ENCODE data around the gene LHFPL4. TPM values are rescaled to one million over a fixed set of nuclear protein-coding genes. Genes with fewer than 3 reads are reported as not detected.

Gene LHFPL4
- total RNA-seq, 2 donors from 2014 or later = 1.1 to 6.7 TPM

- no peak for DNase-seq
- H3K4me1 ChIP-seq (ENCODE audit: control insufficient read depth, insufficient read depth, low read length) = no peaks in the 10 kb centered on the region
- 79 to 88% methylated on average over 2 to 3 of the region's 3 CpGs for WGBS, 2 experiments (ENCODE audit: insufficient coverage in 1 of 2, insufficient read length in 1 of 2)
These were observed 19.2 kb downstream of the LHFPL4 start for GRCh38 chr3:9534429-9534828.

GRCh38 chr3:9525078-9525477, 28.5 kb downstream of the LHFPL4 start:
- Histone ChIP-seq H3K4me1 (ENCODE audit: control insufficient read depth, insufficient read depth, low read length) (no peaks in the 10 kb centered on the region), H3K9ac (ENCODE audit: extremely low read depth, low read length, poor library complexity, severe bottlenecking) (no peak overlapping the region), H3K27me3 (ENCODE audit: control insufficient read depth, insufficient read depth, low read length, poor library complexity, severe bottlenecking) (no peaks in the 10 kb centered on the region), H3K27ac (ENCODE audit: low read depth, low read length) (no peak overlapping the region), H3K36me3 (ENCODE audit: control insufficient read depth, insufficient read depth, low read length) (no peaks in the 10 kb centered on the region), H3K4me3 (ENCODE audit: low read length) (no peak overlapping the region), H3K9me3 (ENCODE audit: control insufficient read depth, low read length) (no peaks in the 10 kb centered on the region)
- TF ChIP-seq, protein P1, sequence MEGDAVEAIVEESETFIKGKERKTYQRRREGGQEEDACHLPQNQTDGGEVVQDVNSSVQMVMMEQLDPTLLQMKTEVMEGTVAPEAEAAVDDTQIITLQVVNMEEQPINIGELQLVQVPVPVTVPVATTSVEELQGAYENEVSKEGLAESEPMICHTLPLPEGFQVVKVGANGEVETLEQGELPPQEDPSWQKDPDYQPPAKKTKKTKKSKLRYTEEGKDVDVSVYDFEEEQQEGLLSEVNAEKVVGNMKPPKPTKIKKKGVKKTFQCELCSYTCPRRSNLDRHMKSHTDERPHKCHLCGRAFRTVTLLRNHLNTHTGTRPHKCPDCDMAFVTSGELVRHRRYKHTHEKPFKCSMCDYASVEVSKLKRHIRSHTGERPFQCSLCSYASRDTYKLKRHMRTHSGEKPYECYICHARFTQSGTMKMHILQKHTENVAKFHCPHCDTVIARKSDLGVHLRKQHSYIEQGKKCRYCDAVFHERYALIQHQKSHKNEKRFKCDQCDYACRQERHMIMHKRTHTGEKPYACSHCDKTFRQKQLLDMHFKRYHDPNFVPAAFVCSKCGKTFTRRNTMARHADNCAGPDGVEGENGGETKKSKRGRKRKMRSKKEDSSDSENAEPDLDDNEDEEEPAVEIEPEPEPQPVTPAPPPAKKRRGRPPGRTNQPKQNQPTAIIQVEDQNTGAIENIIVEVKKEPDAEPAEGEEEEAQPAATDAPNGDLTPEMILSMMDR (conservative IDR thresholded peaks at IDR 0.05) = no peak
- Mint-ChIP-seq H3K4me3 (no peak overlapping the region), H3K36me3 (ENCODE audit: low read depth) (no peaks in the 10 kb centered on the region), H3K9me3 (peaks cover 9% of the 10 kb centered on the region), H3K27me3 (ENCODE audit: insufficient read depth) (peaks cover 6% of the 10 kb centered on the region), H3K4me1 (no peaks in the 10 kb centered on the region), H3K27ac (no peak overlapping the region)
- DNase-seq = no peak
- WGBS, 2 experiments (ENCODE audit: insufficient coverage in 1 of 2, insufficient read length in 1 of 2) = 78 to 92% methylated on average over 2 of the region's 2 CpGs

More at GRCh38 chr3:9534429-9534828, 19.2 kb downstream of the LHFPL4 start:
- no peaks in the 10 kb centered on the region for H3K27me3 ChIP-seq (ENCODE audit: control insufficient read depth, insufficient read depth, low read length, poor library complexity, severe bottlenecking)
- H3K9me3 Mint-ChIP-seq = no peaks in the 10 kb centered on the region
- H3K27ac Mint-ChIP-seq = no peak overlapping the region
- H3K36me3 ChIP-seq (ENCODE audit: control insufficient read depth, insufficient read depth, low read length) = no peaks in the 10 kb centered on the region
- H3K27ac ChIP-seq (ENCODE audit: low read depth, low read length) = no peak overlapping the region
- H3K9ac ChIP-seq (ENCODE audit: extremely low read depth, low read length, poor library complexity, severe bottlenecking) = no peak overlapping the region
- no peak overlapping the region for H3K4me3 Mint-ChIP-seq
- H3K4me1 Mint-ChIP-seq = no peaks in the 10 kb centered on the region
- H3K27me3 Mint-ChIP-seq (ENCODE audit: insufficient read depth) = no peaks in the 10 kb centered on the region
- no peaks in the 10 kb centered on the region for H3K9me3 ChIP-seq (ENCODE audit: control insufficient read depth, low read length)
- no peak overlapping the region for H3K4me3 ChIP-seq (ENCODE audit: low read length)
- no peaks in the 10 kb centered on the region for H3K36me3 Mint-ChIP-seq (ENCODE audit: low read depth)
- TF ChIP-seq, protein P1 (conservative IDR thresholded peaks at IDR 0.05) = no peak

DNA sequence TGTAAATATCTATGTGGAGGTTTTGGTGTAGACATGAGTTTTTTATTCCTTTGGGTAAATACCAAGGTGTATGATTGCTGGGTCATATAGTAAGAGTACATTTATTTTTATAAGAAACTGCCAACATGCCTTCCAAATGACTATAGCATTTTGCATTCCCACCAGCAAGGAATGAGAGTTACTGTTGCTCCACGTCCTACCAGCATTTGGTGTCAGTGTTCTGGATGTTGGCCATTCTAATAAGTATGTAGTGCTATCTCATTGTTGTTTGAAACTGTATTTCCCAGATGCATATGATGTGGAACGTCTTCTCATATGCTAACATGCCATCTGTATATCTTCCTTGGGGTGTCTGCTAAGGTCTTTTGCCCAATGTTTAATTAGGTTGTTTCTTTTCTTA, 38.7 kb downstream of the LHFPL4 start:
- H3K4me3 Mint-ChIP-seq = no peak overlapping the region
- no peaks in the 10 kb centered on the region for H3K36me3 Mint-ChIP-seq (ENCODE audit: low read depth)
- DNase-seq = no peak
- Histone ChIP-seq H3K4me1 (ENCODE audit: control insufficient read depth, insufficient read depth, low read length) (no peaks in the 10 kb centered on the region), H3K36me3 (ENCODE audit: control insufficient read depth, insufficient read depth, low read length) (no peaks in the 10 kb centered on the region), H3K9ac (ENCODE audit: extremely low read depth, low read length, poor library complexity, severe bottlenecking) (no peak overlapping the region), H3K9me3 (ENCODE audit: control insufficient read depth, low read length) (no peaks in the 10 kb centered on the region), H3K27ac (ENCODE audit: low read depth, low read length) (no peak overlapping the region), H3K27me3 (ENCODE audit: control insufficient read depth, insufficient read depth, low read length, poor library complexity, severe bottlenecking) (peaks cover 10% of the 10 kb centered on the region), H3K4me3 (ENCODE audit: low read length) (no peak overlapping the region)
- H3K4me1 Mint-ChIP-seq = no peaks in the 10 kb centered on the region
- peaks cover 12% of the 10 kb centered on the region for H3K27me3 Mint-ChIP-seq (ENCODE audit: insufficient read depth)
- WGBS, 2 experiments (ENCODE audit: insufficient coverage in 1 of 2, insufficient read length in 1 of 2) = 84% methylated on average over 2 of the region's 2 CpGs; no CpG with 5 or more reads in 1 of the 2 experiments
- no peak overlapping the region for H3K27ac Mint-ChIP-seq
- TF ChIP-seq, protein P1 (conservative IDR thresholded peaks at IDR 0.05) = no peak
- H3K9me3 Mint-ChIP-seq = no peaks in the 10 kb centered on the region
